ENCODE data around the gene E2F1.

E2F1 gene

GRCh38 chr20:33629533-33629932 is 56.7 kb downstream of the E2F1 start:
- DNase-seq (ENCODE audit: low read depth in 1 of 2, low spot score in 1 of 2), result no peak
- Histone ChIP-seq H3K27me3 (ENCODE audit: insufficient read depth, poor library complexity, severe bottlenecking) (no peaks in the 10 kb centered on the region), H3K27ac (replicated peaks) (no peak overlapping the region), H3K4me3 (replicated peaks; ENCODE audit: insufficient read depth, low read length) (no peak overlapping the region)
- TF ChIP-seq, protein P1, sequence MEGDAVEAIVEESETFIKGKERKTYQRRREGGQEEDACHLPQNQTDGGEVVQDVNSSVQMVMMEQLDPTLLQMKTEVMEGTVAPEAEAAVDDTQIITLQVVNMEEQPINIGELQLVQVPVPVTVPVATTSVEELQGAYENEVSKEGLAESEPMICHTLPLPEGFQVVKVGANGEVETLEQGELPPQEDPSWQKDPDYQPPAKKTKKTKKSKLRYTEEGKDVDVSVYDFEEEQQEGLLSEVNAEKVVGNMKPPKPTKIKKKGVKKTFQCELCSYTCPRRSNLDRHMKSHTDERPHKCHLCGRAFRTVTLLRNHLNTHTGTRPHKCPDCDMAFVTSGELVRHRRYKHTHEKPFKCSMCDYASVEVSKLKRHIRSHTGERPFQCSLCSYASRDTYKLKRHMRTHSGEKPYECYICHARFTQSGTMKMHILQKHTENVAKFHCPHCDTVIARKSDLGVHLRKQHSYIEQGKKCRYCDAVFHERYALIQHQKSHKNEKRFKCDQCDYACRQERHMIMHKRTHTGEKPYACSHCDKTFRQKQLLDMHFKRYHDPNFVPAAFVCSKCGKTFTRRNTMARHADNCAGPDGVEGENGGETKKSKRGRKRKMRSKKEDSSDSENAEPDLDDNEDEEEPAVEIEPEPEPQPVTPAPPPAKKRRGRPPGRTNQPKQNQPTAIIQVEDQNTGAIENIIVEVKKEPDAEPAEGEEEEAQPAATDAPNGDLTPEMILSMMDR (IDR thresholded peaks at IDR 0.05; ENCODE audit: insufficient read depth, low read length), result no peak
- TF ChIP-seq GABPA (IDR thresholded peaks at IDR 0.05; ENCODE audit: low read depth) (no peak), REST (IDR thresholded peaks at IDR 0.05; ENCODE audit: insufficient replicate concordance, low read depth) (no peak), POLR2AphosphoS5 (IDR thresholded peaks at IDR 0.05; ENCODE audit: low read depth) (no peak), SPI1 (IDR thresholded peaks at IDR 0.05; ENCODE audit: borderline replicate concordance, low read depth) (no peak)

GRCh38 chr20:33627577-33628216 is 58.5 kb downstream of the E2F1 start:
- Histone ChIP-seq H3K4me3 (replicated peaks; ENCODE audit: insufficient read depth, low read length) (no peak overlapping the region), H3K27me3 (ENCODE audit: insufficient read depth, poor library complexity, severe bottlenecking) (no peaks in the 10 kb centered on the region), H3K27ac (replicated peaks) (no peak overlapping the region)
- no peak for DNase-seq (ENCODE audit: low read depth in 1 of 2, low spot score in 1 of 2)
- TF ChIP-seq REST (IDR thresholded peaks at IDR 0.05; ENCODE audit: insufficient replicate concordance, low read depth), result no peak
- no peak for TF ChIP-seq POLR2AphosphoS5 (IDR thresholded peaks at IDR 0.05; ENCODE audit: low read depth)
- TF ChIP-seq, protein P1 (IDR thresholded peaks at IDR 0.05; ENCODE audit: insufficient read depth, low read length), result no peak
- TF ChIP-seq SPI1 (IDR thresholded peaks at IDR 0.05; ENCODE audit: borderline replicate concordance, low read depth), result no peak
- no peak for TF ChIP-seq GABPA (IDR thresholded peaks at IDR 0.05; ENCODE audit: low read depth)

- no peak for DNase-seq (ENCODE audit: low read depth in 1 of 2, low spot score in 1 of 2)
- no peaks in the 10 kb centered on the region for H3K27me3 ChIP-seq (ENCODE audit: insufficient read depth, poor library complexity, severe bottlenecking)
- TF ChIP-seq SPI1 (IDR thresholded peaks at IDR 0.05; ENCODE audit: borderline replicate concordance, low read depth), result no peak
- no peak for TF ChIP-seq POLR2AphosphoS5 (IDR thresholded peaks at IDR 0.05; ENCODE audit: low read depth)
- TF ChIP-seq REST (IDR thresholded peaks at IDR 0.05; ENCODE audit: insufficient replicate concordance, low read depth), result no peak
- TF ChIP-seq, protein P1 (IDR thresholded peaks at IDR 0.05; ENCODE audit: insufficient read depth, low read length), result no peak
- TF ChIP-seq GABPA (IDR thresholded peaks at IDR 0.05; ENCODE audit: low read depth), result no peak
- no peak overlapping the region for H3K4me3 ChIP-seq (replicated peaks; ENCODE audit: insufficient read depth, low read length)
- H3K27ac ChIP-seq (replicated peaks), result no peak overlapping the region
These were observed 60.0 kb downstream of the E2F1 start for GRCh38 chr20:33626190-33626589.

All from HL-60 (cell line).